IMR-90 (cell line): ENCODE results near the gene MAPKAPK5. TPM values are rescaled to one million over a fixed set of nuclear protein-coding genes. Genes with fewer than 3 reads are reported as not detected.
"Not testable (repeated sequence)": the region's sequence is repeated elsewhere in the genome, so short reads cannot be mapped to it uniquely, and the experiment has no call there.

Source experiments
- ATAC-seq: fragments of 200-7000 bp; cut with Tn5 transposase; 2 replicates; pipeline ENCODE4 v1.9.1; 2020; ENCODE audit warnings: low read depth, mild to moderate bottlenecking, moderate library complexity
- BruUV-seq: library from RNA; stranded (reverse); fragments of 400-500 nt; replicated peaks from 2 replicates; lab custom pipeline; 2021; lab: Mats Ljungman, UMichigan
- CTCF ChIA-PET: fragments of 300-600 bp; formaldehyde crosslinking; extraction: SDS; loops from one replicate; lab custom pipeline; 2021; ENCODE audit warnings: antibody characterized with exemption; lab: Yijun Ruan, JAX
- POLR2A ChIA-PET: fragments of 300-600 bp; sonication (Branson Sonifier 250); formaldehyde crosslinking; loops from one replicate; lab custom pipeline; 2022; ENCODE audit warnings: antibody characterized with exemption; ENCODE audit not compliant: unreplicated experiment; lab: Charles Lee
- DNase-seq: peaks from one replicate; pipeline ENCODE4 v3.0.0; 2013
- H2AFZ ChIP-seq: replicated peaks from 2 replicates; pipeline ENCODE3; 2013; ENCODE audit warnings: low read length, mild to moderate bottlenecking; ENCODE audit not compliant: poor library complexity
- H2AK5ac ChIP-seq: 2 replicates; pipeline ENCODE4 v1.6.1; 2013; ENCODE audit warnings: low read depth, low read length, inconsistent platforms
- H2AK9ac ChIP-seq: replicated peaks from 2 replicates; pipeline ENCODE3; 2013; ENCODE audit warnings: mild to moderate bottlenecking, low read depth, low read length, moderate library complexity; ENCODE audit not compliant: poor library complexity
- H2BK120ac ChIP-seq: 2 replicates; pipeline ENCODE4 v1.6.1; 2013; ENCODE audit warnings: low read depth, low read length, inconsistent platforms
- H2BK15ac ChIP-seq: 3 replicates; pipeline ENCODE4 v1.6.1; 2013; ENCODE audit warnings: low read depth, low read length, inconsistent platforms
- H2BK20ac ChIP-seq: 2 replicates; pipeline ENCODE4 v1.6.1; 2013; ENCODE audit warnings: low read depth, mild to moderate bottlenecking, inconsistent platforms, low read length, moderate library complexity
- H2BK5ac ChIP-seq: 2 replicates; pipeline ENCODE4 v1.6.1; 2013; ENCODE audit warnings: mild to moderate bottlenecking, low read depth, low read length, inconsistent platforms; ENCODE audit not compliant: poor library complexity, severe bottlenecking
- H3K14ac ChIP-seq: replicated peaks from 2 replicates; pipeline ENCODE4 v1.6.1; 2013; ENCODE audit warnings: low read depth, low read length, inconsistent platforms
- H3K18ac ChIP-seq: 2 replicates; pipeline ENCODE4 v1.6.1; 2013; ENCODE audit warnings: low read depth, low read length, control low read depth
- H3K23ac ChIP-seq: 2 replicates; pipeline ENCODE4 v1.6.1; 2013; ENCODE audit warnings: low read depth, low read length, inconsistent platforms
- H3K27ac ChIP-seq: 2 replicates; pipeline ENCODE4 v1.5.1; 2013; ENCODE audit warnings: mild to moderate bottlenecking, control low read depth, low read length; ENCODE audit not compliant: insufficient read depth
- H3K27me3 ChIP-seq: 2 replicates; pipeline ENCODE4 v1.6.1; 2013; ENCODE audit warnings: low read length; ENCODE audit not compliant: control insufficient read depth, insufficient read depth
- H3K36me3 ChIP-seq: 2 replicates; pipeline ENCODE4 v1.6.1; 2013; ENCODE audit warnings: low read length, mixed read lengths; ENCODE audit not compliant: control insufficient read depth, insufficient read depth
- H3K4ac ChIP-seq: 2 replicates; pipeline ENCODE4 v1.6.1; 2013; ENCODE audit warnings: low read depth, low read length, inconsistent platforms
- H3K4me1 ChIP-seq: 2 replicates; pipeline ENCODE4 v1.6.1; 2013; ENCODE audit warnings: low read length, mixed read lengths; ENCODE audit not compliant: control insufficient read depth, insufficient read depth
- H3K4me2 ChIP-seq: 2 replicates; pipeline ENCODE4 v1.6.1; 2013; ENCODE audit warnings: low read depth, mild to moderate bottlenecking, control low read depth, low read length, moderate library complexity
- H3K4me3 ChIP-seq: 2 replicates; pipeline ENCODE4 v1.5.1; 2013; ENCODE audit warnings: low read depth, mild to moderate bottlenecking, control low read depth, low read length, moderate library complexity; ENCODE audit not compliant: insufficient read depth
- H3K56ac ChIP-seq: 2 replicates; pipeline ENCODE4 v1.6.1; 2013; ENCODE audit warnings: low read length, inconsistent platforms; ENCODE audit not compliant: insufficient read depth; ENCODE audit errors: extremely low read depth
- H3K79me1 ChIP-seq, 2 experiments: 2 replicates each; pipeline ENCODE4 v1.6.1; 2013; ENCODE audit warnings: low read length in 2 of 2, inconsistent platforms in 1 of 2, low read depth in 1 of 2
- H3K9ac ChIP-seq: 2 replicates; pipeline ENCODE4 v1.6.1; 2013; ENCODE audit warnings: low read depth, low read length, control low read depth
- H3K9me1 ChIP-seq: 2 replicates; pipeline ENCODE4 v1.6.1; 2013; ENCODE audit warnings: low read length, inconsistent platforms; ENCODE audit not compliant: insufficient read depth
- H3K9me3 ChIP-seq: 2 replicates; pipeline ENCODE4 v1.6.1; 2013; ENCODE audit warnings: low read length; ENCODE audit not compliant: control insufficient read depth, insufficient read depth
- H4K20me1 ChIP-seq: 2 replicates; pipeline ENCODE4 v1.6.1; 2013; ENCODE audit warnings: low read length, inconsistent platforms; ENCODE audit not compliant: insufficient read depth
- H4K5ac ChIP-seq: 2 replicates; pipeline ENCODE4 v1.6.1; 2013; ENCODE audit warnings: mild to moderate bottlenecking, low read depth, low read length, control low read depth
- H4K8ac ChIP-seq, 2 experiments: 2 replicates each; pipeline ENCODE4 v1.6.1; 2013; ENCODE audit warnings: low read depth in 2 of 2, low read length in 2 of 2, control low read depth in 1 of 2, inconsistent platforms in 1 of 2
- H4K91ac ChIP-seq: 2 replicates; pipeline ENCODE4 v1.6.1; 2013; ENCODE audit warnings: low read depth, low read length, inconsistent platforms; ENCODE audit not compliant: insufficient read depth
- WGBS, 2 experiments: methylation state at CpG; one replicate each; pipeline versions ENCODE4 v1.1.5 to v1.1.7; 2013; ENCODE audit warnings: missing lambda C conversion rate in 2 of 2; ENCODE audit not compliant: insufficient read length in 1 of 2; ENCODE audit errors: extremely low coverage in 2 of 2; 5-methylcytosine and 5-hydroxymethylcytosine counted together
- dilution Hi-C: fragments of 300-500 bp; cut with HindIII; formaldehyde crosslinking; loops from one replicate; pipeline ENCODE4 v1.14.3; 2018; ENCODE audit warnings: low sequenced_read_pairs; ENCODE audit not compliant: unreplicated experiment
- in situ Hi-C: fragments of 300-500 bp; cut with MboI; formaldehyde crosslinking; loops from 3 replicates; pipeline ENCODE4 v1.14.3; 2019; ENCODE audit warnings: low sequenced_read_pairs, inconsistent platforms, mixed read lengths
- intact Hi-C: fragments of 100-400 bp; cut with micrococcal nuclease; formaldehyde crosslinking; loops from 2 replicates; pipeline ENCODE4 v1.10.0; 2022
- polyA plus RNA-seq, 3 experiments: library from polyadenylated mRNA; depleted of rRNA; stranded (reverse); fragments of >200 nt; gene quantifications; 2 replicates each; pipeline ENCODE4 v1.2.3, GENCODE V29; 2012; ENCODE audit warnings: low replicate concordance in 1 of 3
- total RNA-seq: library from RNA; depleted of rRNA; stranded (reverse); fragments of >200 nt; gene quantifications from 2 replicates; pipeline ENCODE4 v1.2.3, GENCODE V29; 2012

Gene MAPKAPK5
- total and polyA plus RNA-seq, 2 of the 4 experiments (the other 2 are of a cell fraction) = 35.0 to 44.6 TPM

DNA sequence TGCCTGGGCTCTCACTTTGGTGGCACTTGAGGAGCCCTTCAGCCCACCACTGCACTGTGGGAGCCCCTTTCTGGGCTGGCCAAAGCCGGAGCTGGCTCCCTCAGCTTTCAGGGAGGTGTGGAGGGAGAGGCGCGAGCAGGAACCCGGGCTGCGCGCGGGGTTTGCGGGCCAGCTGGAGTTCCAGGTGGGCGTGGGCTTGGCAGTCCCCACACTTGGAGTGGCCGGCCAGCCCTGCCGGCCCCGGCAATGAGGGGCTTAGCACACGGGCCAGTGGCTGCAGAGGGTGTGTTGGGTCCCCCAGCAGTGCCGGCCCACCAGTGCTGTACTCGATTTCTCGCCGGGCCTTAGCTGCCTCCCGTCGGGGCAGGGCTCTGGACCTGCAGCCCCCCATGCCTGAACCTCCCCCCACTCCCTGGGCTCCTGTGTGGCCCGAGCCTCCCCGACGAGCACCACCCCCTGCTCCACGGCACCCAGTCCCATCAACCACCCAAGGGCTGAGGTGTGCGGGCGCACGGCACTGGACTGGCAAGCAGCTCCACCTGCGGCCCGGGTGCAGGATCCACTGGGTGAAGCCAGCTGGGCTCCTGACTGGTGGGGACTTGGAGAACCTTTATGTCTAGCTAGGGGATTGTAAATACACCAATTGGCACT lies 6.4 kb upstream of the MAPKAPK5 start:
- H3K56ac ChIP-seq, ATAC-seq: not testable (repeated sequence)

More for the DNA sequence above, 6.4 kb upstream of the MAPKAPK5 start:
- peaks cover 8 to 15% of the 10 kb centered on the region in 2 experiments; a peak in 3 of 4 replicates for H3K79me1 ChIP-seq
- H3K23ac ChIP-seq, H3K4me1 ChIP-seq, CTCF ChIA-PET, dilution Hi-C loops, H2BK5ac ChIP-seq, POLR2A ChIA-PET, H3K9ac ChIP-seq, H2BK15ac ChIP-seq, H2AFZ ChIP-seq, H3K4ac ChIP-seq, in situ Hi-C loops, H3K4me2 ChIP-seq, intact Hi-C loops, H4K20me1 ChIP-seq, H4K91ac ChIP-seq, H2BK20ac ChIP-seq, H3K14ac ChIP-seq, H2AK9ac ChIP-seq, H3K27me3 ChIP-seq, H2BK120ac ChIP-seq, BruUV-seq, H3K36me3 ChIP-seq, H3K18ac ChIP-seq, H4K8ac ChIP-seq, H2AK5ac ChIP-seq, H3K9me1 ChIP-seq, H4K5ac ChIP-seq, H3K4me3 ChIP-seq, H3K9me3 ChIP-seq, DNase-seq, H3K27ac ChIP-seq: not testable (repeated sequence)
- WGBS, 2 experiments = 84% methylated on average over 10 of the region's 28 CpGs; no CpG with 5 or more reads in 1 of the 2 experiments
